ENCODE data around the gene H3-3A. TPM values are rescaled to one million over a fixed set of nuclear protein-coding genes. Genes with fewer than 3 reads are reported as not detected.
A peak's percentile ranks its signal among the peaks of the same experiment; 100 is the strongest.

The H3-3A gene
- total RNA-seq, 4 donors from 2014 or later = 224 to 510 (median 444) TPM

DNA sequence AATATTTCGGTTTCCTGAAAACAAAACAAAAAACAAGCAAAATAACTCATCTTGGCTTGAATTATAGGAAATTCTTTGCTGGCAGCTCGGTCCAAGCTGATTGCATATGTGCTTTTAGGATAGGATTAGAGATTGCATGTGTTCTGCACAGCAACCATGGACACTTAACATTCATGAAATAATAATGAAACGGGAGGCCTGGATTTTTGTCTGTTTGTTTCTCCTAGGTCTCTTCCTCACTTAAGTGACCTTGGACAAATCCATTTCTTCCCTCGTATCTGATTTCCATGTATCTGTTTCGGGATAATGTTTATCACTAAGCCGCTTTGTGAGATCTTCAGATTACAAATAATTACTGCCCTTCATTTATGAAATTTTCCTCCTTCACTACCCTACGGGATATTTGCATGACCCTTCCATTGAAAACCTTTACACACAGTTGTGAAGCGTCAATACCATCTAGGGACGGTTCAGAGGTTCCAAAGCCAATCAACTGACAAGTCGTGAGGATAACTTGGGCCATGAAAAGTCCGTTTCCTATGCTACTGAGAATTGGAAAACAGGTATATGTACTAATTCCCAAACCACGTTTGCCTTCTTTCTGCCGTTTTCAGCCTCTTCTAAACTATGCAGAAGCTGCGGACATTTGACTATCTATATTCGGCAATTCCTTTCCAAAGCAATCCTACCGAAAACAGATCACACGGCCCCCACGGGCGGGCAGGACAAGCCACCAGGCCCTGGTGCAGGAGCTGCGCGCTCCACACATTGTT, 1.3 kb upstream of the H3-3A start:
- Histone ChIP-seq H3K4me1 (peaks cover 32% of the 10 kb centered on the region), H3K9me3 (no peaks in the 10 kb centered on the region), H3K27me3 (no peaks in the 10 kb centered on the region), H3K36me3 (peaks cover 20% of the 10 kb centered on the region), H3K4me3 (peak overlapping the region; percentile 91), H3K27ac (peak overlapping the region; percentile 99)
- TF ChIP-seq POLR2A (IDR thresholded peaks at IDR 0.05) = no peak
- no peak for DNase-seq (ENCODE audit: low spot score in 2 of 2)
- 7% methylated on average over 17 of the region's 21 CpGs for WGBS

DNA sequence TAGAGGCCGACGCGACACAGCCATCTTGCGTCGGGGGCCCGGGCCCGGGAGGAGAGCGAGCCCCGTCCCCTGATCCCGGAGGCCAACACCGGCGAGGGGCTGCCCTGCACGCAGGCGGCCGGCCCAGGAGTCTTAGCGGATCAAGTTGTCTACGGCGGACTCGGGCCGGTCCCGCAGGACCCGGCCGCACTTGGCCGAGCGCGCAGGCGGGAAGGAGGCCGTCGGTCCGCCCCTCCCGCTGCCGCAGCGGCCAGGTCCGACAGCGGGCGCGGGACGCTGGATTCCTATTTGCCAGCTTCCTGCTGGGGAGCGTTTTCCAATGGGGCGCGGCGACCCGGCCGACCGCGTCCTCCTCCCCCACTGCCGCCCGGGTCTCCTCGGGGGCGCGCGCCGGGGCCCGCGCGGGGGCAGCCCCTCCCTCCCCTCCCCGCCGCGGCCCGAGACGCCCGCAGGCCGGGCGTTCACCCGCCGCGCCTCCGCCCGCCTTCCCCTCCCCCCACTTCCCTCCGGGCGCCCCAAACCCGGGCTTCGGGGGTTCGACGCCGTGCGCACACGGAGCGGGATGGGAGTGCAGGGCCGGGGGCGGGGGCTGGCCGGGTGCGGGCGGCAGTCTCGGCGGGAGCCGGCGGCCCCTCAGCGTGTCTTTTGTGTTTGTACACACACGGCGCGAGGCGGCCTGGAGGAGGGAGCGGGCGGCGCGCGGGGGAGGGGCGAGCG, 517 bp upstream of the H3-3A start:
- WGBS = no CpG with 5 or more reads among the region's 100 CpGs
- Histone ChIP-seq H3K9me3 (no peaks in the 10 kb centered on the region), H3K27me3 (no peaks in the 10 kb centered on the region), H3K36me3 (peaks cover 25% of the 10 kb centered on the region), H3K4me3 (peak overlapping the region; percentile 91), H3K27ac (peak overlapping the region; percentile 99), H3K4me1 (peaks cover 39% of the 10 kb centered on the region)
- peak in 1 of 3 donors; percentile 12 for TF ChIP-seq POLR2AphosphoS5 (IDR thresholded peaks at IDR 0.05)
- no peak for TF ChIP-seq EP300 (IDR thresholded peaks at IDR 0.05)
- TF ChIP-seq, protein P1, sequence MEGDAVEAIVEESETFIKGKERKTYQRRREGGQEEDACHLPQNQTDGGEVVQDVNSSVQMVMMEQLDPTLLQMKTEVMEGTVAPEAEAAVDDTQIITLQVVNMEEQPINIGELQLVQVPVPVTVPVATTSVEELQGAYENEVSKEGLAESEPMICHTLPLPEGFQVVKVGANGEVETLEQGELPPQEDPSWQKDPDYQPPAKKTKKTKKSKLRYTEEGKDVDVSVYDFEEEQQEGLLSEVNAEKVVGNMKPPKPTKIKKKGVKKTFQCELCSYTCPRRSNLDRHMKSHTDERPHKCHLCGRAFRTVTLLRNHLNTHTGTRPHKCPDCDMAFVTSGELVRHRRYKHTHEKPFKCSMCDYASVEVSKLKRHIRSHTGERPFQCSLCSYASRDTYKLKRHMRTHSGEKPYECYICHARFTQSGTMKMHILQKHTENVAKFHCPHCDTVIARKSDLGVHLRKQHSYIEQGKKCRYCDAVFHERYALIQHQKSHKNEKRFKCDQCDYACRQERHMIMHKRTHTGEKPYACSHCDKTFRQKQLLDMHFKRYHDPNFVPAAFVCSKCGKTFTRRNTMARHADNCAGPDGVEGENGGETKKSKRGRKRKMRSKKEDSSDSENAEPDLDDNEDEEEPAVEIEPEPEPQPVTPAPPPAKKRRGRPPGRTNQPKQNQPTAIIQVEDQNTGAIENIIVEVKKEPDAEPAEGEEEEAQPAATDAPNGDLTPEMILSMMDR (IDR thresholded peaks at IDR 0.05) = no peak
- TF ChIP-seq POLR2A (IDR thresholded peaks at IDR 0.05) = peak in 1 of 2 donors; percentile 63
- peak; percentile 85 to 89 for DNase-seq (ENCODE audit: low spot score in 2 of 2)

DNA sequence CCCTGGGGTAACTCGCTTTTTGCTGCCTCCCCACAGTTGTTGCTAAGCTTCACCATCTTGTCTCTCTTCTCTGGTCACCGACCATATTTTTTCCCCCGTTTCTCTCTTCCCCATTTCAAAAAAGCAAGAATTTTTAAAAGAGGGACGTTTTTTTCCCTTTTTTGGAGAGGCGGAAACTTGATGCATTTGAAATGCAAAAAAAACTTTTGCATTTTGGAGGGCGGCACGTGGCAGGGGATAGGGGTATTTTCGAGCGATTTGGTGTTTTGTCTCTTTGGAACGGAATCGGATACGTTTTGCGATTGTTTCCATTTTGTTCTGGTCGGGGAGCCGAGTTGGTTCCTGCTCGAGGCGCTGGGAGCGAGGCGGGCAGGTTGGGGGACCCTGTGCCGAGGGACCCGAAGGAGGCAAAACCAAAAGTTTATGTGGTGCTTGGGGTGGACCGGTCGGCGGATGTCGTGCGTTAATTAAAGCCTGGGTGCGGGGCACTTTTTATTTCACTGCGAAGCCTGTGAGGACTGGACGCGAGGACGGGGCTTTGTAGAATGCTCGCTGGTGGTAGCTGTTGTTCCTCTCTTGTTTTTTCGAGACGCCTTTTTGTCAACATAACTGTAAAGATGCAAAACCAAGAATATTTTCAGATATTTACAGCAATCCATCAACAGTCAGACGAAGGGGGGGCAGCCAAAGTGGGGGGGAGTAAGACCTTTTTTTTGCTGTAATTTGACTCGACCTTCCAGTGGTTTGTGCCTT, 884 bp downstream of the H3-3A start:
- H3K27me3 ChIP-seq = no peaks in the 10 kb centered on the region
- peaks cover 52% of the 10 kb centered on the region for H3K4me1 ChIP-seq
- DNase-seq (ENCODE audit: low spot score in 2 of 2) = peak; percentile 78 to 80
- peak overlapping the region; percentile 99 for H3K27ac ChIP-seq
- WGBS = under 1% methylated on average over 36 of the region's 36 CpGs
- peak overlapping the region; percentile 91 for H3K4me3 ChIP-seq
- TF ChIP-seq EP300 (IDR thresholded peaks at IDR 0.05) = no peak
- TF ChIP-seq POLR2AphosphoS5 (IDR thresholded peaks at IDR 0.05) = no peak
- TF ChIP-seq, protein P1 (IDR thresholded peaks at IDR 0.05) = no peak
- no peak for TF ChIP-seq POLR2A (IDR thresholded peaks at IDR 0.05)
- H3K9me3 ChIP-seq = no peaks in the 10 kb centered on the region
- peaks cover 30% of the 10 kb centered on the region for H3K36me3 ChIP-seq

DNA sequence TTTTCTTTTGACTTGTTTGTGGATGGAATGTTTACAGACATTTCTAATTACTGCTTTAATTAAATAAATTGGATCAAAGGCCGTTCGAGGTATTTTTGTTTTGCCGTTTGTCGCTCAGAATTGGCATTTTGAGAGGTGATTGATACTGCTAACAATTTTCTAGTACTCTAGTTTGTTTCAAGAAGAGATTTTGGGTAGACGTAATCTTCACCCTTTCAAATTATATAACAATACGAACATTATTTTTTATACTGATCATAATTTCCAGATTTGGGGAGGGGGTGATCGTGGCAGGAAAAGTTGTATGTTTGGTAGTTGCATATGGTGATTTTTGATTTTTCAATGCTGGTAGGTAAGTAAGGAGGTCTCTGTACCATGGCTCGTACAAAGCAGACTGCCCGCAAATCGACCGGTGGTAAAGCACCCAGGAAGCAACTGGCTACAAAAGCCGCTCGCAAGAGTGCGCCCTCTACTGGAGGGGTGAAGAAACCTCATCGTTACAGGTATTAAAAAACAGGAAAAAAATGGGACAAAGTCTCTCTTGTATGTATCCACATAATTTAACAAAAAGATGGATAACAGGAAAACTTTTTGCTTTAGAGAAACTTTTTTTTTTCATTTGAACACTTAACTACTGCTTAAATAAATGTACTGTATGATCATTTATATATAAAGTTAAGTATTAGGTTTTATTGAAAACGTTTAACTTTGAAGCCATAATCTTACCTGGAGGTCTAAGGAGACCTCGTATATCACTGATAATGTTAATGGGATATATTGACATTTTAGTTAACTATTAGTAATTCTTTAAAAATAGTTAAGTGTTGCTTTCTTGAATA, 1.7 kb downstream of the H3-3A start:
- under 1% methylated on average over 17 of the region's 17 CpGs for WGBS
- H3K27ac ChIP-seq = peak overlapping the region; percentile 99
- no peak for DNase-seq (ENCODE audit: low spot score in 2 of 2)

More for the DNA sequence above, 1.7 kb downstream of the H3-3A start:
- H3K27me3 ChIP-seq = no peaks in the 10 kb centered on the region
- TF ChIP-seq POLR2A (IDR thresholded peaks at IDR 0.05) = no peak
- TF ChIP-seq, protein P1 (IDR thresholded peaks at IDR 0.05) = peak; percentile 59 to 87
- H3K36me3 ChIP-seq = peaks cover 35% of the 10 kb centered on the region
- H3K4me3 ChIP-seq = peak overlapping the region; percentile 91
- no peaks in the 10 kb centered on the region for H3K9me3 ChIP-seq
- H3K4me1 ChIP-seq = peaks cover 52% of the 10 kb centered on the region

Measured in suprapubic skin (tissue), 4 donors.